ENCODE data around the gene C2orf76.

- TF ChIP-seq CTCF (IDR thresholded peaks at IDR 0.05; ENCODE audit: borderline replicate concordance, extremely low read depth, low read length, poor library complexity, severe bottlenecking) (no peak), EZH2 (IDR thresholded peaks at IDR 0.05; ENCODE audit: borderline replicate concordance, low read depth, low read length, severe bottlenecking) (no peak)
These were observed 110.7 kb downstream of the C2orf76 start for GRCh38 chr2:119255760-119256581.
